Stomach smooth muscle (tissue), 2 donors: ENCODE data around the gene LIPC.

ENCODE experiments used
- H3K27ac ChIP-seq: one replicate; pipeline ENCODE4 v1.7.0; 2013; ENCODE audit warnings: mild to moderate bottlenecking, low read length, inconsistent platforms
- H3K27me3 ChIP-seq, 2 donors: one replicate each; pipeline ENCODE4 v1.7.0; 2013; ENCODE audit warnings: low read length in 2 of 2; ENCODE audit not compliant: insufficient read depth in 2 of 2, control insufficient read depth in 1 of 2
- H3K36me3 ChIP-seq, 2 donors: one replicate each; pipeline ENCODE4 v1.7.0; 2013; ENCODE audit warnings: low read length in 2 of 2; ENCODE audit not compliant: control insufficient read depth in 2 of 2, insufficient read depth in 2 of 2
- H3K4me1 ChIP-seq: one replicate; pipeline ENCODE4 v1.7.0; 2013; ENCODE audit warnings: low read length; ENCODE audit not compliant: control insufficient read depth, insufficient read depth
- H3K4me3 ChIP-seq, 2 donors: one replicate each; pipeline ENCODE4 v1.7.0; 2013; ENCODE audit warnings: low read length in 2 of 2
- H3K9ac ChIP-seq, 2 donors: one replicate each; pipeline ENCODE4 v1.7.0; 2013; ENCODE audit warnings: low read length in 2 of 2, mild to moderate bottlenecking in 1 of 2
- H3K9me3 ChIP-seq, 2 donors: one replicate each; pipeline ENCODE4 v1.7.0; 2013; ENCODE audit warnings: low read length in 2 of 2; ENCODE audit not compliant: control insufficient read depth in 2 of 2
- donor health status: healthy.
- donor health status: Pancreatic carcinoma.

Gene LIPC

GRCh38 chr15:58519516-58519915, 87.7 kb downstream of the LIPC start:
- Histone ChIP-seq H3K36me3 (no peaks in the 10 kb centered on the region), H3K4me3 (no peak overlapping the region), H3K9ac (no peak overlapping the region), H3K27me3 (no peaks in the 10 kb centered on the region), H3K4me1 (peaks cover 17% of the 10 kb centered on the region), H3K27ac (no peak overlapping the region), H3K9me3 (no peaks in the 10 kb centered on the region)

GRCh38 chr15:58520464-58520863, 88.7 kb downstream of the LIPC start:
- no peaks in the 10 kb centered on the region for H3K9me3 ChIP-seq
- no peak overlapping the region for H3K4me3 ChIP-seq
- peaks cover 17% of the 10 kb centered on the region for H3K4me1 ChIP-seq
- H3K36me3 ChIP-seq = no peaks in the 10 kb centered on the region
- H3K27me3 ChIP-seq = no peaks in the 10 kb centered on the region
- H3K9ac ChIP-seq = no peak overlapping the region
- H3K27ac ChIP-seq = no peak overlapping the region

DNA sequence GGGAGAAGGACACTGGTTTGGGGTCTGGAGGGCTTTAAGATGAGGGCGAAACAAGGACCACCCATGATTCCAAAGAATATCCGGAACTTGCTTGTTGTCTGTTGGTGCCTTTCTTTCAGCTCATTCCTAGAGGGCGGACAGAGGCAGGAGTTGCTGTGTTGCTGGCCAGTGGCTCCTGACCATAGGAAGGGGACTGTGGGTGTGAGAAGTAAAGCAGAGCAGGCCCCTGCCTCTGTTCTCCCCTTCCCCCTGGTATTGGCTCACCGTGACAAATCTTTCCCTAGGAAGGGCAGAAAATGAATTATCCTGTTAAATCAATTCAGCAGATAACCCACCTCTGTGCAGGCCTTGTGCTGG, 89.1 kb downstream of the LIPC start:
- H3K9ac ChIP-seq = no peak overlapping the region
- H3K9me3 ChIP-seq = no peaks in the 10 kb centered on the region
- no peak overlapping the region for H3K4me3 ChIP-seq
- H3K36me3 ChIP-seq = no peaks in the 10 kb centered on the region
- H3K27me3 ChIP-seq = no peaks in the 10 kb centered on the region
- H3K4me1 ChIP-seq = peaks cover 17% of the 10 kb centered on the region
- H3K27ac ChIP-seq = no peak overlapping the region

- Histone ChIP-seq H3K36me3 (no peaks in the 10 kb centered on the region), H3K27me3 (no peaks in the 10 kb centered on the region), H3K27ac (no peak overlapping the region), H3K9me3 (no peaks in the 10 kb centered on the region), H3K9ac (no peak overlapping the region), H3K4me1 (peaks cover 17% of the 10 kb centered on the region), H3K4me3 (no peak overlapping the region)
These were observed 89.7 kb downstream of the LIPC start for GRCh38 chr15:58521293-58521991.

DNA sequence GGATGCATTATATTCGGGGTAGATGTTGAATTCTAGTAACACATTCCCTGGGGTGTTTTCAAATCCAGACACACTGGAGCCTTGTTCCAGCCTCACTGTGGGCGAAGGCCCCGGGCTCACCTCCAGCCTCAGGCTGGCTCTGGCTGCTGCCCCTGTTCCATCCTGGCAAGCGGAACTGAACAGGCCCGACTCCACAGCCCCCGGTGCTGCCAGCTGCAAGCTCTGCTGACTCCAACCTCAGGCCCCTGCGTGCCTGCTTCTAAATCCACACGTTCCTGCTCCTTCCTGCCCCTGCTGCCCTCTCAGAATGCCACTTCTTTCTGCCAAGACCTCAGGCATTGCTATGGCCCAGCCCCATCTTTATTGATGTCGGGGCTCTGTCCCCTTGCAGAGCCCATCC, 90.6 kb downstream of the LIPC start:
- peaks cover 17% of the 10 kb centered on the region for H3K4me1 ChIP-seq
- H3K4me3 ChIP-seq = no peak overlapping the region
- H3K27ac ChIP-seq = no peak overlapping the region
- H3K27me3 ChIP-seq = no peaks in the 10 kb centered on the region
- no peak overlapping the region for H3K9ac ChIP-seq
- no peaks in the 10 kb centered on the region for H3K9me3 ChIP-seq
- no peaks in the 10 kb centered on the region for H3K36me3 ChIP-seq

- Histone ChIP-seq H3K9ac (no peak overlapping the region), H3K4me1 (peaks cover 19% of the 10 kb centered on the region), H3K27me3 (no peaks in the 10 kb centered on the region), H3K36me3 (no peaks in the 10 kb centered on the region), H3K4me3 (no peak overlapping the region), H3K27ac (no peak overlapping the region), H3K9me3 (no peaks in the 10 kb centered on the region)
These were observed 91.1 kb downstream of the LIPC start for GRCh38 chr15:58522865-58523264.

- H3K4me1 ChIP-seq = peaks cover 22% of the 10 kb centered on the region
- H3K36me3 ChIP-seq = no peaks in the 10 kb centered on the region
- H3K9me3 ChIP-seq = no peaks in the 10 kb centered on the region
- no peak overlapping the region for H3K9ac ChIP-seq
- H3K4me3 ChIP-seq = no peak overlapping the region
- no peaks in the 10 kb centered on the region for H3K27me3 ChIP-seq
- no peak overlapping the region for H3K27ac ChIP-seq
These were observed 91.8 kb downstream of the LIPC start for GRCh38 chr15:58523634-58524033.

- no peak overlapping the region for H3K4me3 ChIP-seq
- H3K27me3 ChIP-seq = no peaks in the 10 kb centered on the region
- H3K27ac ChIP-seq = no peak overlapping the region
- peaks cover 22% of the 10 kb centered on the region for H3K4me1 ChIP-seq
- H3K9ac ChIP-seq = no peak overlapping the region
- no peaks in the 10 kb centered on the region for H3K9me3 ChIP-seq
- H3K36me3 ChIP-seq = no peaks in the 10 kb centered on the region
These were observed 92.5 kb downstream of the LIPC start for GRCh38 chr15:58524247-58524646.

- H3K9ac ChIP-seq = no peak overlapping the region
- H3K9me3 ChIP-seq = no peaks in the 10 kb centered on the region
- H3K36me3 ChIP-seq = no peaks in the 10 kb centered on the region
- peaks cover 19% of the 10 kb centered on the region for H3K4me1 ChIP-seq
- no peaks in the 10 kb centered on the region for H3K27me3 ChIP-seq
- no peak overlapping the region for H3K4me3 ChIP-seq
- no peak overlapping the region for H3K27ac ChIP-seq
These were observed 94.2 kb downstream of the LIPC start for GRCh38 chr15:58525991-58526421.

- Histone ChIP-seq H3K27ac (no peak overlapping the region), H3K9ac (no peak overlapping the region)
These were observed 94.9 kb downstream of the LIPC start for GRCh38 chr15:58526647-58527192.

DNA sequence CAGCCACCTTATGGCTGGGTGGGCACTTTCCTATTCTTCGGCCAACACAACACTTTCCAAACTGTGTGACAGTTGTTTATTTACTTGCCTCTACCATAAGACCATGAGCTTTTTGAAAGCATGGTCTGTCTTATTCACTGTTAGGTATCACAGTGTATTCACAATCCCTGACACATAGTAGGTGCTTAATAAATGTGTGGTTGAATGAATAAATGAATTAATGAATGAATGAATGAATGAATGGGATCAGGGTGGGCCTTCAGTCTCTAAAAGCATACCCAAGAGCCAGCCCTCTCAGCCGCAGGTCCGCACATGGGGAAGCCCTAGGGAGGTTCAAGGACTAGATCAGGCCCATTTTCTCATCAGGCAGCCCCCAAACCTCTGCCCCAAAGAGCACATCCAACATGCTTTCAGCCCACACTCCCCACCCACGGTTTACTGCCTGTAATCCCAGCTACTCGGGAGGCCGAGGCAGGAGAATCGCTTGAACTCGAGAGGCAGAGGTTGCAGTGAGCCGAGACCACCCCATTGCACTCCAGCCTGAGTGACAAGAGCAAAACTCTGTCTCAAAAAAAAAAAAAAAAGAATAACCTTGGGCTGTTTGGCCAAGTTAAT, 95.9 kb downstream of the LIPC start:
- peaks cover 11% of the 10 kb centered on the region for H3K4me1 ChIP-seq
- no peak overlapping the region for H3K27ac ChIP-seq
- H3K9me3 ChIP-seq = no peaks in the 10 kb centered on the region
- H3K27me3 ChIP-seq = no peaks in the 10 kb centered on the region
- no peak overlapping the region for H3K4me3 ChIP-seq
- no peak overlapping the region for H3K9ac ChIP-seq
- no peaks in the 10 kb centered on the region for H3K36me3 ChIP-seq

More at GRCh38 chr15:58526647-58527192, 94.9 kb downstream of the LIPC start:
- H3K27me3 ChIP-seq = no peaks in the 10 kb centered on the region
- H3K36me3 ChIP-seq = no peaks in the 10 kb centered on the region
- H3K4me3 ChIP-seq = no peak overlapping the region
- no peaks in the 10 kb centered on the region for H3K9me3 ChIP-seq
- H3K4me1 ChIP-seq = peaks cover 19% of the 10 kb centered on the region
